Cardiac fibroblast (primary cell): Measurements from ENCODE around the gene NCOA3.
A peak's percentile ranks its signal among the peaks of the same experiment; 100 is the strongest.

Source experiments
- DNase-seq, 2 donors: peaks; one replicate each; pipeline versions ENCODE4 v3.0.0 to v3.0.0-alpha.2; 2010; ENCODE audit warnings: low read depth in 2 of 2
- H3K4me3 ChIP-seq, 2 donors: replicated peaks in 1 of 2; 1 replicate in 1 of 2; 2 replicates in 1 of 2; pipeline ENCODE4 v1.5.1; 2011; ENCODE audit warnings: low read depth in 2 of 2, low read length in 2 of 2, mild to moderate bottlenecking in 2 of 2, moderate library complexity in 1 of 2
- CTCF ChIP-seq: IDR thresholded peaks from one replicate; pipeline ENCODE4 v1.5.1; 2011; ENCODE audit warnings: low read depth, mild to moderate bottlenecking, low read length, inconsistent platforms

NCOA3 gene

GRCh38 chr20:47557218-47557617, 55.5 kb downstream of the NCOA3 start:
- H3K4me3 ChIP-seq: no peak overlapping the region
- no peak for DNase-seq
- TF ChIP-seq CTCF: no peak

DNA sequence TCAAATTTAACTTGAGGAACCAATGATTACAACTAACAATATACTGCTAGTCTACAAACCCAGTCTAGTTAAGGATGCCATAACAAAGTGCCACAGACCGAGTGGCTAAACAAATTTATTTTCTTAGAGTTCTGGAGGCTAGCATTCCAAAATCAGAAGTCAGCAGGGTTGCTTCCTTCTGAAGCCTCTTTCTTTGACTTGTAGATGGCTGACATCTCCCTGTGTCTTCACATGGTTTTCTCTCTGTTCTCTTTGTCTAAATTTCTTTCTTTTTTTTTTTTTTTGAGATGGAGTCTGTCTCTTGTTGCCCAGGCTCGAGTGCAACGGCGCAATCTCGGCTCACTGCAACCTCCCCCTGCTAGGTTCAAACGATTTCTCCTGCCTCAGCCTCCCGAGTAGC, 56.1 kb downstream of the NCOA3 start:
- TF ChIP-seq CTCF: no peak

DNA sequence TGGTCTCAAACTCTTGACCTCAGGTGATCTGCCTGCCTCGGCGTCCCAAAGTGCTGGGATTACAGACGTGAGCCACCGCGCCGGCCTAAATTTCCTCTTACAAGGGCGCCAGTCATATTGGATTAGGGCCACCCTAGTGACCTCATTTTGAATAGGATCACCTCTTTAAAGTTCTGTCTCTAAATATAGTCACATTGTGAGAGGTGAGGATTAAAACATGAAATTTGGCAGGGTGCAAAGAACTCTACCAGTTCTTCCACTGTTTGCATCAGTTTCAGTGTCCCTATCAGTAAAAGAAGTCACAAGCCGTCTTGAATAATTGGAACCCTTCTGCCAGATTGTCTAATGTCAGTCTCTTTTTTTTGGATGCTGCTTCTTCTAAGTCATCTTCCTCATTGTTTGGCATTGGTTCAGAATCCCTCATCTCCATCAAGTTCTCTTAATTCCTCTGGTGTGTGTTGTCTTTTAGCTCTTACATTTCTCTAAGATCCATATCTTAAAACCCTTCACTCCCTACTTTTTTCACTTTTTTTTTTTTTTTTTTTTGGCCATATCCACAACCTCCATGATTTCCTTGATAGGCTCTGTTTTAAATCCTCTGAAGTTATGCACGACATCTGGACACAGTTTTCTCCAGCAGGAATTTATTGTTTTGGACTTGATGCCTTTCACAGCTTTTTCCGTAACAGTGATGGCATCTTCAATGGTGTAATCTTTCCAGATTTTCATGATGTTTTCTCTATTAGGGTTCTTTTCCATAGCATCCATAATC, 56.8 kb downstream of the NCOA3 start:
- no peak for DNase-seq
- TF ChIP-seq CTCF: no peak
- H3K4me3 ChIP-seq: no peak overlapping the region

More for the DNA sequence above, 56.1 kb downstream of the NCOA3 start:
- no peak overlapping the region for H3K4me3 ChIP-seq
- no peak for DNase-seq

GRCh38 chr20:47559141-47559540, 57.5 kb downstream of the NCOA3 start:
- peak in 1 of 2 donors; percentile 60 for DNase-seq
- TF ChIP-seq CTCF: no peak
- no peak overlapping the region for H3K4me3 ChIP-seq

GRCh38 chr20:47561180-47561579, 59.5 kb downstream of the NCOA3 start:
- no peak for TF ChIP-seq CTCF
- peak; percentile 50 to 91 for DNase-seq
- no peak overlapping the region for H3K4me3 ChIP-seq

DNA sequence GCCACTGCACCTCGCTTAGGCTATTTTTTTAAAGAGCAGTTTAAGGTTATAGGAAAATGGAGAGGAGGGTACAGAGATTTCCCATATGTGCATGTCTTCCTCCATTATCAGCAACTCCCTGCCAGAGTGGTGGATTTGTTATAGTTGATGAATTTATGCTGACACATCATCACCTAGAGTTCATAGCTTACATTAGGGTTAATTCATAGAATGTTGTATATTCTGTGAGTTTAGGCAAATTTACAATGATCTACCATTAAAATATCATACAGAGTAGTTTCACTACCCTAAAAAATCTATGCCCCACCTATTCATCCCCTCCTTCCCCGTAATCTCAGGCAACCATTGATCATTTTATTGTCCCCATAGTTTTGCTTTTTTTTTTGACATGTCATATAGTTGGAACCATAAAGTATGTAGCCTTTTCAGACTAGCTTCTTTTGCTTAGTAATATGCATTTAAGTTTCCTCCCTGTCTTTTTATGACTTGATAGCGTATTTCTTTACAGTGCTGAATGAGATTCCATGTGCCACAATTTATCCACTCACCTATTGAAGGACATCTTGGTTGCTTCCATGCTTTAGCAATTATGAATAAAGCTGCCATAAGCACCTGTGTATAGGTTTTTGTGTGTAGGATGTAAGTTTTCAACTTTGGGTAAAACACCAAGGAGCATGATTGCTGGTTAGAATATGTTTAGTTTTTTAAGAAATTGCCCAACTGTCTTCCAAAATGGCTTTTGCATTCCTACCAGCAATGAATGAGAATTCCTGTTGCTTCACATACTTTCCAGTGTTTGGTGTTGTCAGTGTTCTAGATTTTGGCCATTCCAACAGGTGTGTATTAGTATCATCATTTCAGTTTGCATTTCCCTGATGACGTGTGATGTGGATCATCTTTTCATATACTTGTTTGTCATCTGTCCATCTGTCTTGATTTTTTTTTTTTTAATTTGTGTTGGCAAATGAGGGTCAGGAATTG, 60.2 kb downstream of the NCOA3 start:
- no peak for TF ChIP-seq CTCF
- no peak for DNase-seq
- no peak overlapping the region for H3K4me3 ChIP-seq
